PC-3 (cell line): ENCODE data around the gene RIPOR2.

Experiments
- EZH2 ChIP-seq: fragments of 300-600 bp; sonication (generic); IDR thresholded peaks from one replicate; pipeline ENCODE4 v1.6.1; 2017; ENCODE audit warnings: antibody characterized with exemption, mild to moderate bottlenecking, low read length; ENCODE audit not compliant: unreplicated experiment
- EZH2phosphoT487 ChIP-seq: fragments of 300-600 bp; sonication (generic); IDR thresholded peaks from 2 replicates; pipeline ENCODE4 v1.6.1; 2018; ENCODE audit warnings: mild to moderate bottlenecking, antibody characterized with exemption, low read length, borderline replicate concordance
- TF ChIP-seq, protein P1 (sequence below): fragments of 300-600 bp; sonication (generic); conservative IDR thresholded peaks from 2 replicates; pipeline ENCODE4 v1.5.1; 2017; ENCODE audit warnings: antibody characterized with exemption, low read depth, mild to moderate bottlenecking, low read length

DNA sequence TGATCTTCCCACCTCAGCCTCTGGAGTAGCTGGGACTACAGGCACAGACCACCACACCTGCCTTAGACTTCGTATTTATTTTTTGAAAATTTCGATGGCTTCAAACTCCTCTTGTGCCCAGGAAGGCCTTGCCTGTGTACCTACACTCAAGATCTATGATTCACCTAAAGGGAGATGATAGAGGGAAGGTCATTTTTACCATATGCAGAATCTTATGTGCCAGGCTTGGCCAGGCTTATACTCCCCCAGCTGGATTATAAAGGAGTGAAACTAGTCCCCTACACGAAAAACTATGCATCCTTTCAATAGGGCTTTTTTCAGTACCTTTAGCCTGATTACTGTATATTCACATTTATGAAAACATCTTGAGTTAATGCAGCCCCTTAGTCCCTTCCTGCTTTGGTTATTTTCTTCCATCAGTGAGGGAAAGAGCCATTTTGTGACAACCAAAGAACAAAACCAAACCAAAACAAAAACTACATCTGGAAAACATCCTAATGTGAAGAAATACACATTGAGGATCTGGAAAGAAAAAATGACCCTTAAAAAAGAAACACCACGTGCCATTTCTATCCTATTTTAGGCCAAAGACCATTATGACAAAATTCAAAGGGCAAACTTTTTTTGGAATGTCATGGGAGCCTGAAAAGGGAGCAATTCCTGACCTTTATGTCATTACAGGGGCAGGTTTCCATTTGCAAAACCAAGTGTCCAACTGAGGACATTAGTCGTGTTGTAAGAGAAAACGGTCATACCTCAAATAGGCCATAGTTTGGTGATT is 34.7 kb downstream of the RIPOR2 start:
- TF ChIP-seq EZH2: no peak
- TF ChIP-seq, protein P1, sequence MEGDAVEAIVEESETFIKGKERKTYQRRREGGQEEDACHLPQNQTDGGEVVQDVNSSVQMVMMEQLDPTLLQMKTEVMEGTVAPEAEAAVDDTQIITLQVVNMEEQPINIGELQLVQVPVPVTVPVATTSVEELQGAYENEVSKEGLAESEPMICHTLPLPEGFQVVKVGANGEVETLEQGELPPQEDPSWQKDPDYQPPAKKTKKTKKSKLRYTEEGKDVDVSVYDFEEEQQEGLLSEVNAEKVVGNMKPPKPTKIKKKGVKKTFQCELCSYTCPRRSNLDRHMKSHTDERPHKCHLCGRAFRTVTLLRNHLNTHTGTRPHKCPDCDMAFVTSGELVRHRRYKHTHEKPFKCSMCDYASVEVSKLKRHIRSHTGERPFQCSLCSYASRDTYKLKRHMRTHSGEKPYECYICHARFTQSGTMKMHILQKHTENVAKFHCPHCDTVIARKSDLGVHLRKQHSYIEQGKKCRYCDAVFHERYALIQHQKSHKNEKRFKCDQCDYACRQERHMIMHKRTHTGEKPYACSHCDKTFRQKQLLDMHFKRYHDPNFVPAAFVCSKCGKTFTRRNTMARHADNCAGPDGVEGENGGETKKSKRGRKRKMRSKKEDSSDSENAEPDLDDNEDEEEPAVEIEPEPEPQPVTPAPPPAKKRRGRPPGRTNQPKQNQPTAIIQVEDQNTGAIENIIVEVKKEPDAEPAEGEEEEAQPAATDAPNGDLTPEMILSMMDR: no peak
- no peak for TF ChIP-seq EZH2phosphoT487
